OCI-LY3 (cell line): ENCODE results near the gene HAND1.

Experiments
- H2AFZ ChIP-seq: fragments of 200-600, 300-600 bp; shearing (Covaris generic); 2 replicates; pipeline ENCODE4 v1.6.0; 2014; ENCODE audit warnings: antibody characterized with exemption, low read depth, low read length
- H3K27ac ChIP-seq: fragments of 200-600, 300-600 bp; sonication (generic); 2 replicates; pipeline ENCODE4 v1.5.1; 2014; ENCODE audit warnings: mild to moderate bottlenecking, low read length, moderate library complexity, mixed read lengths
- H3K27me3 ChIP-seq: fragments of 200-600, 300-600 bp; sonication (generic); 2 replicates; pipeline ENCODE4 v1.6.1; 2014; ENCODE audit warnings: low read depth, low read length, mixed read lengths
- H3K36me3 ChIP-seq: fragments of 200-600, 300-600 bp; sonication (generic); replicated peaks from 2 replicates; pipeline ENCODE3; 2014; ENCODE audit warnings: low read depth, low read length, mixed read lengths
- H3K4me1 ChIP-seq: fragments of 300-600, 200-600 bp; sonication (generic); 2 replicates; pipeline ENCODE4 v1.6.1; 2014; ENCODE audit warnings: low read length, mixed read lengths
- H3K4me2 ChIP-seq: fragments of 200-600, 300-600 bp; sonication (generic); 2 replicates; pipeline ENCODE4 v1.6.1; 2014; ENCODE audit warnings: low read length, mixed read lengths
- H3K4me3 ChIP-seq: fragments of 300-600, 200-600 bp; sonication (generic); 2 replicates; pipeline ENCODE4 v1.5.1; 2014; ENCODE audit warnings: antibody characterized with exemption, mild to moderate bottlenecking, low read length, moderate library complexity
- H3K79me2 ChIP-seq: fragments of 300-600, 200-600 bp; shearing (Covaris generic); 2 replicates; pipeline ENCODE4 v1.6.1; 2014; ENCODE audit warnings: mild to moderate bottlenecking, low read length, mixed read lengths
- H3K9ac ChIP-seq: fragments of 300-600, 200-600 bp; shearing (Covaris generic); 2 replicates; pipeline ENCODE4 v1.6.0; 2014; ENCODE audit warnings: mild to moderate bottlenecking, low read length, moderate library complexity
- H3K9me3 ChIP-seq: fragments of 200-600, 300-600 bp; shearing (Covaris generic); 2 replicates; pipeline ENCODE4 v1.6.1; 2014; ENCODE audit warnings: low read length, mixed read lengths; ENCODE audit not compliant: insufficient read depth
- H4K20me1 ChIP-seq: fragments of 200-600, 300-600 bp; sonication (generic); 2 replicates; pipeline ENCODE4 v1.6.1; 2016; ENCODE audit warnings: low read length, mixed read lengths; ENCODE audit not compliant: insufficient read depth
- CTCF ChIP-seq: fragments of 200-600, 300-600 bp; sonication (generic); IDR thresholded peaks from 2 replicates; pipeline ENCODE4 v1.5.1; 2014; ENCODE audit warnings: antibody characterized with exemption, low read length, low read depth
- EZH2phosphoT487 ChIP-seq: fragments of 200-600 bp; shearing (Covaris generic); IDR thresholded peaks from 2 replicates; pipeline ENCODE4 v1.6.1; 2018; ENCODE audit warnings: antibody characterized with exemption, mixed run types, low read depth

The HAND1 gene

GRCh38 chr5:154493274-154493673 lies 15.2 kb upstream of the HAND1 start:
- no peak for TF ChIP-seq CTCF
- TF ChIP-seq EZH2phosphoT487: no peak
- no peaks in the 10 kb centered on the region for H3K36me3 ChIP-seq
- H3K9ac ChIP-seq: no peak overlapping the region
- H3K4me3 ChIP-seq: no peak overlapping the region
- no peaks in the 10 kb centered on the region for H3K27me3 ChIP-seq
- H3K4me1 ChIP-seq: peaks cover 46% of the 10 kb centered on the region
- no peak overlapping the region for H3K27ac ChIP-seq
- no peak overlapping the region for H2AFZ ChIP-seq
- no peaks in the 10 kb centered on the region for H3K9me3 ChIP-seq
- no peaks in the 10 kb centered on the region for H3K79me2 ChIP-seq
- H3K4me2 ChIP-seq: no peak overlapping the region
- no peaks in the 10 kb centered on the region for H4K20me1 ChIP-seq

GRCh38 chr5:154491941-154492340 lies 13.9 kb upstream of the HAND1 start:
- Histone ChIP-seq H3K4me3 (no peak overlapping the region), H3K27me3 (no peaks in the 10 kb centered on the region), H3K9ac (no peak overlapping the region), H3K4me2 (no peak overlapping the region), H4K20me1 (no peaks in the 10 kb centered on the region), H2AFZ (no peak overlapping the region), H3K9me3 (no peaks in the 10 kb centered on the region), H3K27ac (no peak overlapping the region), H3K79me2 (no peaks in the 10 kb centered on the region), H3K36me3 (no peaks in the 10 kb centered on the region), H3K4me1 (peaks cover 57% of the 10 kb centered on the region)
- TF ChIP-seq EZH2phosphoT487 (no peak), CTCF (no peak)

- Histone ChIP-seq H3K27ac (peak overlapping the region; percentile 93), H3K4me1 (peaks cover 54% of the 10 kb centered on the region), H4K20me1 (no peaks in the 10 kb centered on the region), H3K36me3 (no peaks in the 10 kb centered on the region), H3K9ac (peak overlapping the region; percentile 59; the same call in 1 of the 2 replicates), H3K79me2 (no peaks in the 10 kb centered on the region), H3K4me2 (peak overlapping the region; percentile 74), H3K9me3 (no peaks in the 10 kb centered on the region), H2AFZ (no peak overlapping the region), H3K4me3 (peak overlapping the region; percentile 50), H3K27me3 (no peaks in the 10 kb centered on the region)
- TF ChIP-seq EZH2phosphoT487 (no peak), CTCF (no peak)
These were observed 9.5 kb upstream of the HAND1 start for GRCh38 chr5:154487541-154487940.

GRCh38 chr5:154486427-154486866 lies 8.4 kb upstream of the HAND1 start:
- H3K36me3 ChIP-seq: no peaks in the 10 kb centered on the region
- peak overlapping the region; percentile 50 for H3K4me3 ChIP-seq
- peak overlapping the region; percentile 69 for H3K4me2 ChIP-seq

More at GRCh38 chr5:154486427-154486866, 8.4 kb upstream of the HAND1 start:
- Histone ChIP-seq H3K9ac (peak overlapping the region; percentile 55), H3K4me1 (peaks cover 54% of the 10 kb centered on the region), H3K27ac (peak overlapping the region; percentile 93), H3K27me3 (no peaks in the 10 kb centered on the region), H3K79me2 (no peaks in the 10 kb centered on the region), H4K20me1 (no peaks in the 10 kb centered on the region), H2AFZ (no peak overlapping the region), H3K9me3 (no peaks in the 10 kb centered on the region)
- TF ChIP-seq CTCF: no peak
- no peak for TF ChIP-seq EZH2phosphoT487
